ENCODE data around the gene LRRC74B. TPM values are rescaled to one million over a fixed set of nuclear protein-coding genes. Genes with fewer than 3 reads are reported as not detected.

LRRC74B gene
- total RNA-seq, 4 donors from 2014 or later, result not detected

GRCh38 chr22:21032037-21032867, 13.5 kb upstream of the LRRC74B start, which contains the start of gene SLC7A4:
TSS of gene SLC7A4 (minus strand) at chr22:21032561. CDS start at chr22:21031812, 749 bp downstream.
- WGBS, 2 donors (ENCODE audit: low coverage in 1 of 2), result 21% methylated on average over 38 of the region's 59 CpGs; no CpG with 5 or more reads in 1 of the 2 donors
- TF ChIP-seq POLR2A (IDR thresholded peaks at IDR 0.05), result no peak
- no peak for TF ChIP-seq POLR2AphosphoS5 (IDR thresholded peaks at IDR 0.05)
- no peak for TF ChIP-seq CTCF (IDR thresholded peaks at IDR 0.05)
- no peak for TF ChIP-seq EP300 (IDR thresholded peaks at IDR 0.05; ENCODE audit: low read depth)
- Histone ChIP-seq H3K27me3 (peaks cover 25% of the 10 kb centered on the region), H3K27ac (peak within 1 kb of the TSS in 1 of 4 donors; percentile 11), H3K4me3 (peak within 1 kb of the TSS in 3 of 4 donors; percentile 24 to 30 (median 28)), H3K9me3 (no peaks in the 10 kb centered on the region), H3K36me3 (no peaks in the 10 kb centered on the region), H3K4me1 (peaks cover 7 to 9% (median 7%) of the 10 kb centered on the region in 4 donors)
- peak; percentile 17 for DNase-seq
- in situ Hi-C loops (cut with MboI; ENCODE audit: low pct_ligation_motif_present in 1 of 4, low pct_unique_long_range_greater_than_20kb in 1 of 4, low sequenced_read_pairs in 3 of 4), result no loop called here
- intact Hi-C loops (cut with DNase I; ENCODE audit: low total_unique reads), result no loop called here

- in situ Hi-C loops (cut with MboI; ENCODE audit: low pct_ligation_motif_present in 1 of 4, low pct_unique_long_range_greater_than_20kb in 1 of 4, low sequenced_read_pairs in 3 of 4), result no loop called here
- Histone ChIP-seq H3K4me3 (peak overlapping the region in 1 of 4 donors; percentile 24), H3K9me3 (no peaks in the 10 kb centered on the region), H3K27me3 (peaks cover 25% of the 10 kb centered on the region), H3K27ac (no peak overlapping the region), H3K4me1 (peaks cover 7 to 9% (median 7%) of the 10 kb centered on the region in 4 donors), H3K36me3 (no peaks in the 10 kb centered on the region)
- no peak for TF ChIP-seq CTCF (IDR thresholded peaks at IDR 0.05)
- TF ChIP-seq POLR2AphosphoS5 (IDR thresholded peaks at IDR 0.05), result no peak
- no peak for TF ChIP-seq POLR2A (IDR thresholded peaks at IDR 0.05)
- no peak for TF ChIP-seq EP300 (IDR thresholded peaks at IDR 0.05; ENCODE audit: low read depth)
- intact Hi-C loops (cut with DNase I; ENCODE audit: low total_unique reads), result no loop called here
- DNase-seq, result no peak
- WGBS, 2 donors (ENCODE audit: low coverage in 1 of 2), result 84 to 100% methylated on average over 1 to 12 of the region's 12 CpGs
These were observed 12.7 kb upstream of the LRRC74B start for GRCh38 chr22:21032868-21033688.

GRCh38 chr22:21033895-21034294, 11.9 kb upstream of the LRRC74B start:
- in situ Hi-C loops (cut with MboI; ENCODE audit: low pct_ligation_motif_present in 1 of 4, low pct_unique_long_range_greater_than_20kb in 1 of 4, low sequenced_read_pairs in 3 of 4), result no loop called here
- no peaks in the 10 kb centered on the region for H3K36me3 ChIP-seq
- WGBS, 2 donors (ENCODE audit: low coverage in 1 of 2), result 60 to 65% methylated on average over 1 to 3 of the region's 3 CpGs
- no peak overlapping the region for H3K4me3 ChIP-seq
- DNase-seq, result no peak
- H3K27me3 ChIP-seq, result peaks cover 25% of the 10 kb centered on the region
- H3K9me3 ChIP-seq, result no peaks in the 10 kb centered on the region
- H3K4me1 ChIP-seq, result peaks cover 7 to 9% (median 7%) of the 10 kb centered on the region in 4 donors
- H3K27ac ChIP-seq, result no peak overlapping the region
- intact Hi-C loops (cut with DNase I; ENCODE audit: low total_unique reads), result no loop called here
- TF ChIP-seq POLR2A (IDR thresholded peaks at IDR 0.05) (no peak), POLR2AphosphoS5 (IDR thresholded peaks at IDR 0.05) (no peak), CTCF (IDR thresholded peaks at IDR 0.05) (no peak), EP300 (IDR thresholded peaks at IDR 0.05; ENCODE audit: low read depth) (no peak)

GRCh38 chr22:21034989-21035388, 10.8 kb upstream of the LRRC74B start:
- TF ChIP-seq CTCF (IDR thresholded peaks at IDR 0.05) (no peak), POLR2AphosphoS5 (IDR thresholded peaks at IDR 0.05) (no peak), POLR2A (IDR thresholded peaks at IDR 0.05) (no peak), EP300 (IDR thresholded peaks at IDR 0.05; ENCODE audit: low read depth) (no peak)
- 86 to 92% methylated on average over 3 of the region's 3 CpGs for WGBS, 2 donors (ENCODE audit: low coverage in 1 of 2)
- DNase-seq, result no peak
- H3K9me3 ChIP-seq, result no peaks in the 10 kb centered on the region
- peaks cover 7 to 9% (median 7%) of the 10 kb centered on the region in 4 donors for H3K4me1 ChIP-seq
- H3K36me3 ChIP-seq, result no peaks in the 10 kb centered on the region
- H3K27ac ChIP-seq, result no peak overlapping the region
- H3K4me3 ChIP-seq, result no peak overlapping the region
- intact Hi-C loops (cut with DNase I; ENCODE audit: low total_unique reads), result no loop called here
- peaks cover 25% of the 10 kb centered on the region for H3K27me3 ChIP-seq
- in situ Hi-C loops (cut with MboI; ENCODE audit: low pct_ligation_motif_present in 1 of 4, low pct_unique_long_range_greater_than_20kb in 1 of 4, low sequenced_read_pairs in 3 of 4), result no loop called here

Measured in transverse colon (tissue), 4 donors.